NCI-H526 (cell line): ENCODE measurements around the gene ADGRL3.
"Not testable (repeated sequence)": the region's sequence is repeated elsewhere in the genome, so short reads cannot be mapped to it uniquely, and the experiment has no call there.

Experiments used
- DNase-seq, 2 experiments: peaks; one replicate each; lab custom pipeline; 2025; lab: John Stamatoyannopoulos, UW

The ADGRL3 gene

DNA sequence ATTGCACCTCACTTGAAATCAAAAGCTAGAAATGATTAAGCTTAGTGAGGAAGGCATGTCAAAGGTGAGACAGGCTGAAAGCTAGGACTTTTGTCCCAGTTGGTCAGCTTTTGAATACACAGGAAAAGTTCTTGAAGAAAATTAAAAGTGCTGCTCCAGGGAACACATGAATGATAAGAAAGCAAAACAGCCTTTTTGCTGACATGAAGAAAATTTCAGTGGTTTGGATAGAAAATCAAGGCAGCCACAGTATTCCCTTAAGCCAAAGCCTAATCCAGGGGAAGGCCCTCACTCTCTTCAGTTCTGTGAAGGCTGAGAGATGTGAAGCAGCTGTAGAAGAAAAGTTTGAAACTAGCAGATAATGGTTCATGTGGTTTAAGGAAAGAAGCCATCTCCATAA lies 150.8 kb downstream of the ADGRL3 start:
- no peak for DNase-seq

DNA sequence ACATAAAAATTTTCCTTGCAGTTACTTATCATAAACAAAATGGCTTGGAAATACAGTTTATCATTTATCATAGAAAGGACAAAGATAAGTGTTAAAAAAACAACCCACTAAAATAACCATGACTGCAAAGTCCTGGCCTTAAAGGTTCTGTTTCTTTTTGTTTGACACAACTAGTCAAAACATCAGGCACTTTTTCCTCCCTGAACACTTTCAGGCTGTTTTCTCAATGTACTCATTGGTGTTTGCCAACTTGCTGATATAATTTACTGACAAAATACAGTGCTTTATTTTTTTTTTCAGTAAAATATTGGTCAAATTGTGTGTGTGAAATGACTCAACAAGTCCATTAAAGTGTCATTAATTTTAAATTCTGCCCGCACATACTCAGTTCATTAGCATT lies 156.6 kb downstream of the ADGRL3 start:
- no peak for DNase-seq

DNA sequence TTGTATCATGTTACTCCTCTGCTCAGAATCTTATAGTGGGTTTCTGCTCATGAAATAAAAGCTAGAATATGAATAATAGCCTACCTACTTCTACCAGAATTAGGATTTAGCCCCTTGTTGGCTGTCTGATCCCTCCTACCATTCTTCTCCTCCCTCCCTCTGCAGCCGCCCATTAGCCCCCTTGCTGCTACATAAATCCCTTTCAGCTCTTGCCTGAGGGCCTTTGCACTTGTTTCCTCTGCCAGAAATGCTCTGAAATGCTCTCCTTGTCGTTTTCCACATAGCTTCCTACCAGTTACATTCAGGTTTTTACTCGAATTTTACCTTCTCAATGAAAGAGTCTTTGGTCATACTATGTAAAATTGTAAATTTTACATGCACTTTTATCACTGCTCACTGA lies 159.2 kb downstream of the ADGRL3 start:
- DNase-seq: no peak

DNA sequence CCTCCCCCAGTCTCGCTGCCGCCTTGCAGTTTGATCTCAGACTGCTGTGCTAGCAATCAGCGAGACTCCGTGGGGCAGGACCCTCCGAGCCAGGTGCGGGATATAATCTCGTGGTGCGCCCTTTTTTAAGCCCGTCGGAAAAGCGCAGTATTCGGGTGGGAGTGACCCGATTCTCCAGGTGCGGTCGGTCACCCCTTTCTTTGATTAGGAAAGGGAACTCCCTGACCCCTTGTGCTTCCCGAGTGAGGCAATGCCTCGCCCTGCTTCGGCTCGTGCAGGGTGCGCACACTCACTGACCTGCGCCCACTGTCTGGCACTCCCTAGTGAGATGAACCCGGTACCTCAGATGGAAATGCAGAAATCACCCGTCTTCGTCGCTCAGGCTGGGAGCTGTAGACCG lies 172.7 kb downstream of the ADGRL3 start:
- DNase-seq: peak; percentile 16 to 54

DNA sequence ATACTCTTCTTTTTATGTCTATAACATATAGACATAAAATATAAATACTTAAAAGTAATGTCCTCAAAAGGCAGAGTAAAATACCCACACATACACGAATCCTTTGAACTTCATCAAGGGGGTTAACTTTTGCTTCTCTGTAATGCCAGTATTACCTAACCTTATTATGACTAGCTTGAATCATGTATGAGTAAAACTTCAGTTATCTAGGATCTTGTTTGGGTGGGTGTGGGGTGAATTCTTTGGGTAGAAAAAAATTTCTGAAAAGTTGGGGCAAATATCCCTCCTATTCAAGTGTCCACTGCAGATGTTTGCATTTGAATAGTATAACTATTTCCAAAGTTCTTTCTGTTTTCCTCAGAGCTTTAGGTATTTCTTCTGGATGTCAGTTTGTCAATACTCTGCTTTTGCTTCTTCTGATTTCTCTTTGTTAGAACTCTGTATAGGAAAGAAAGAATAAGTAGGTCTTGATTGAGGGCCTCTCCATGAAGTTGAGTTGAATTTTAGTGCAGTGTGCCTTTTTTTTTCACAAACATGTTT lies 173.8 kb downstream of the ADGRL3 start:
- no peak for DNase-seq

DNA sequence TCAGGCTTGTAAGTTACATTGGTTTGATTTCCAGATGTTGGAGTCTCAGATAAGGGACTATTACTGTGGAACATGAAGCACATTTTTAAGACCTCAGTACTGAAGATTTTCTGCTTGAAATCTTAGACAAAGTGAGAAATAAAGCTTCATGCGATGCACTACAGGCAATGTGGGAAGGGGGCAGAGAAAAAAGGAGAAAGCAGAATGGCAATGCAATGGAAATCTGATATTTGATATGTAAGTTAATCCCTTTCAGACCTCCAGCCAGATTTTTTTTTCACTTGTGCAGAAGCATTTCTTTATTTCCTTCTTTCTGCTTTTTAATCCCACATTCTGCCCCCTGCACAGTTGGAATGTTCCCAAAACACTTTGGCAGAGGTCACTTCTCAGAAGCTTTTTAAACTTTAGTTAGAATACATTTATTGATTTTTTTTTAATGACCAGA lies 174.3 kb downstream of the ADGRL3 start:
- no peak for DNase-seq

DNA sequence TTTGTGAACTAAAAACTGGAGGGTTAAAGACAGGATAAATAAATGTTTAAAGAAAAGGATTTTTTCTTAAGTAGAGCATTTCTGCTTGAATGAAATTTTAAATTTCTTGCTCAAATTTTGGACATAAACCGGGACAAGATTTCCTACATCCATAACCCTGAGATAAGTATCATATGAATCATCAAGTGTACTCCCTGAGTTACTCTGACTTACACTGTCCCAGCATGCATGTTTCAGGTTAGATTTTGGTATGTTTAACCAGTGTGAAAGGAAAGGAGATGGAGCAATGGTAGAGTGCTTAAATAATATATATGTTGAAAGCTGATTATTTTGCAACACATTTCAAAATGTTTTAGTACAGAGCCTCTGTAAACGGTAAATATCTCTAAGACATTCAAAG lies 175.2 kb downstream of the ADGRL3 start:
- no peak for DNase-seq

DNA sequence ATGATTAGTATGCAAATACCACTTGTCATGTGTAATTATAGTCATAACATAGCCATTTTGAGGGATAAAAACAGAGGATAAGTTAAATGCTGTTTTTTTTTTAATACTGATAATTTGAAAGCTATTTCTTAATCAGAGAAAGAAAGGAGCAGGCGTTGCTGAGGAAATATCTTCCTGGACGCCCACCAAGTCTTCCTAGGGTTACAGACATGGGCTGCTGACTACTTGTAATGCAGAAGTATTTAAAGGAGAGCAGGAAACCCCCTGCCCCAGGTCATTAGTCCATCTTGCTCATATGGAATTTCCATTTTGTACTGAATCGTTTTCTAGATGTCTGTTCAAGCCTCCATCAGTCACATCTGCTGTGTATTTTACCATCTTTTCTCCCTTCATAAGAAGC lies 176.2 kb downstream of the ADGRL3 start:
- no peak for DNase-seq

DNA sequence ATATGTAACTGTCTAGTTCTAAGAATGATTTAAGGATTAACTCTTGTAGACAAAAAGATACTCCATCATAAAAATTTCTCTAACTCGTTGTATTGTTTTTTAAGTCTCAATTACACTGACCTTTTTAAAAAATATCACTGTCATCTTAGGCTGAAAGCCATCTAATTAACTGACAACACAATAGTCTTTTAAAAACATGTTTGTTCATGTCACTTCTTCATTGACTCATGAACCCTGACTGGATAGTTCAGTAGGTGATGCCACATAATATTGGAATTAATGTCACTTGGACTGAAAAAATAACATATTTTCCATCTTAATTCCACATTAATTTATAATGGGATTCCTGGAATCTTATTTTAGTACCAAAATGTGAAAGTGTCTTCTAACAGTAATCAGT lies 179.3 kb downstream of the ADGRL3 start:
- no peak for DNase-seq

DNA sequence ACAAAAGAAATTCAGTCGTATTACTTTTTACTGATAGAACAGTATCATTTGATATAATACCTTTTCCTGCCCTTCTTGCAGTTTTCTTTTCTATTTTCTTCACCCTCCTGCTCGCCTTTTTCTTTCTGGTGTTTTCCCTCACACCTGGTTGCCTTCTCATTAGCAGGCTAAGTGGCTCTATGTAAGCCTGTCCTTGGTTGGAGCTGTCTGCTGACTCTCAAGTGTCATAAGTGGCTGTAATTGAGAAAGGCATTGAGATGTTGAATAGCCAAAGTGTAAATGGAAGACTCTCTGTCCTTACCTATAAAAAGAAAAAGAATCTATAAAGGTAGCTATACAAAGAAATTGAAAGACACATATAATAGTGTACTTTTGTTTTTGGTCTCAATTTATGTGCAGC lies 180.7 kb downstream of the ADGRL3 start:
- no peak for DNase-seq

DNA sequence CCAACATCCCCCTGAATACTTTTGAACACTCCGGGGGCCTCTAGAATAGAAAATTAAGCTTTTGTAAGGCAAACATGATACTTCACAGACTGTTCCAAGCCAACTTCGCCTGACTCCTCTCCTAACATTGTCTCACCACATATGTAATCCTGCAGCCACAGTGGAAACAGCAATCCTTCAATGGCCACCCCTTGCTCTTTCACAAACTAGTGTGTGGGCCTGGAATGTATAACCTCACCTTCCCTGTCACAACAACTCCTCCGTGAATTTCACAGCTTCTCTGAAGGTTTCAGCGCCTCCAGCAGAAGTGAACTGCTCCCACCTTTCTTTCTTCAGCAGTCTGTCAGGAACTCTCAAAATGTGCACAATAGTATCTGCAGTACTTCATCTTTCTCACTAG lies 185.1 kb downstream of the ADGRL3 start:
- no peak for DNase-seq

DNA sequence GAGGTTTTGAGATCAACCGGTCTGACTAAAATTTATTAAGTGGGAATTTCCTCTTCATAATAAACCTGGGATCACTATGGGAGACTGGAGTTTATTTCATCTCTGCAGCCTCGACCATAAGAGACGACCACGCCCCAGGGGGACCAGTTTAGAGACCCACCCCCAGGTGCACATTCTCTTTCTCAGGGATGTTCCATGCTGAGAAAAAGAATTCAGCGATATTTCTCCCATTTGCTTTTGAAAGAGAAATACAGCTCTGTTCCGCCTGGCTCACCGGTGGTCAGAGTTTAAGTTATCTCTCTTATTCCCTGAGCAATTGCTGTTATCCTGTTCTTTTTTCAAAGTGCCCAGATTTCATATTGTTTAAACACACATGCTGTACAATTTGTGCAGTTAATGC lies 187.2 kb downstream of the ADGRL3 start:
- DNase-seq: not testable (repeated sequence)

DNA sequence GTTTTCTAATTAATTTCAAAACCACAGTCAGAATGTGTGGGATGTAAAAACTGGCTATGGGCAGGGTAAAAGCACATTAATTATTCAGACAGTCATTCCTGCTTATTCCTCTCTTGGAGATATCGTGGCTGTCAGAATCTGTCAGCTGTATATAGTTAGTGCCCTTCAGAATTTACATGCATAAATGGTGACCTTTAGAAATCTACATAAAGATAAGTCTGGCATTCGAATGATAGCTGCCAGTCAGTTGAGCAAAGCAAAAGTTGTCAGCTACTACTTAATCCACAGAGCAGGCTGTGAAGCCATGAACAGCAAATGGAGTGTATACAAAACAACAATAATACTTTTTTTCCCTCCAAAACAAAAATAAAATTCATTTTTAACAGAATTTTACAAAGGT lies 189.5 kb downstream of the ADGRL3 start:
- DNase-seq: peak in 1 of 2 experiments; percentile 11

DNA sequence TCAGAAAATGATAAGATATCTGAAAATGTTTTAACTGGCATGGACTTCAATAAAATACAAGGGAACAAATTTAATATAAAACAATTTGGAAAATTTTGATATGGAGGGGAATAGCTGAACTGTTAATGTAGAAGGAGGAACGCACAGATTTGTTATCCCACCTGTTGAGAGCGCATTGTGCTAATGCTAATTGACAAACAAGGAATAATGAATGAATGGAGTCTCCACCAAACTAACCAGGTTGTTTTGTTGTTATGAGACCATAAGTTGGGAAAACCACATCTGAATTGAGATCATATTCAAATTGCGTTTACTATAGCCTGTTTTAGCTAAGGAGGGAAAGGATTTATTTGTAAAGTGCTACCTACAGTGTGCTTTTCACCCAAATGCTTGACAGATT lies 195.6 kb downstream of the ADGRL3 start:
- no peak for DNase-seq

DNA sequence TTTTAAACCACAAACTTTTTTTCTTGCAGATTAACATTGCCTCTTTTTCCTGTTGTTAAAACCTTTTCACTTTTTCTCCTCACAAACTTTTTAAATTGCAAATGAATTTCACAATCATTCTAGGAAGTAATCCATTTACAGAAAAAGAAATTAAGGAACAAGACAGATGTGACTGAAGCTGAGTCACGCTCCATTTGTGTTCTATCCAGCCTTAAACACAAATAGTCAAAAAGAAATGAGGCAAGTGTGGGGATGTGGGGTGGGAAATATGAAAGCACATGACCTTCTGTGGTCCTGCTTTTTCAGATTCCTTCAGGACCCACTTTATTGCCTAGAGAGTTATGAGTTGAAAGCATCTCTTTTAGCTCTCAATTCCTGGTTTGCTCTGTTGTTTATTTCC lies 197.0 kb downstream of the ADGRL3 start:
- no peak for DNase-seq

DNA sequence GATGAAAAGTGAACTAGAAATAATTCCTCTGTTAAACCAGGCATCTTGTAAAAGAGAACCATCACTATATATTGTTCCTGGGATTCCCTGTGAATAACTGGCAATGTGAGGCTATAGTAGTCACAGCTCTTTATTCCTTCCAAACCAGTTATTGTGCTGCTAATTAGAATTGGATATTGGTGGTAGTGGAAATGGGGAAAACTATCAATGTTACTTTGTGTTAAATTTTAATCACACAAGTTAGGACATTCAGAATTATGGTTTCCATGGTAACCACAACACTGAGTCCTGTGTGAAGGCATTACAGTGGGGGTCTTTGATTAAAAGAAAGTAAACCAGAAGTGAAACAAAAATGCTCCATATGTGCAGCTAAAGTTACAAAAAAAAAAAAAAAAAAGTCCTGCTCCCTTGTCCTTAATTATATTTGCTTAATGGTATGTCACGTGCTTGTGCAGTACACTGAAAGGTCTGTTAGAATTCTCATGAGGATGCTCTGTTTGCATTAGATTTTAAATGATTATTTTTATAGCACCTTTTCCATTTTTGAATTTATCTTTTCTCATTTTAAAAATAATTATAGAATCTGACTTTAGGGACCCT lies 200.4 kb downstream of the ADGRL3 start:
- peak in 1 of 2 experiments; percentile 27 for DNase-seq

DNA sequence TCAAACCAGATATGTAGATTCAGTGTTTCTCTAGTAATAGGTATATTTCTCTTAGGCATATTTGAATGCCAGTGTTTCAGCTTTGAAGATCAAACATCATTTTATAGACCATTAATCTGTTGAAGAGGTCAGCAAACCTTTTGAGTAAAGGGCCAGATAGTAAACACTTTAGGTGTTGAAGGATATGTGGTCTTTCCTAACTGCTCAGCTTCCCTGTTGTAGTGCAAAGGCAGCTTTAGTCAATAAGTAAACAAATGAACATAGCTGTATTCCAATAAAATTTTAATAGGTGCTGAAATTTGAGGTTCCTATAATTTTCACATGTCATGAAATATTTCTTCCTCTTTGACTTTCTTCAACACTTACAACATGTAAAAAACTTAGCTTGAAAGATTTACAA lies 201.6 kb downstream of the ADGRL3 start:
- peak in 1 of 2 experiments; percentile 1 for DNase-seq

DNA sequence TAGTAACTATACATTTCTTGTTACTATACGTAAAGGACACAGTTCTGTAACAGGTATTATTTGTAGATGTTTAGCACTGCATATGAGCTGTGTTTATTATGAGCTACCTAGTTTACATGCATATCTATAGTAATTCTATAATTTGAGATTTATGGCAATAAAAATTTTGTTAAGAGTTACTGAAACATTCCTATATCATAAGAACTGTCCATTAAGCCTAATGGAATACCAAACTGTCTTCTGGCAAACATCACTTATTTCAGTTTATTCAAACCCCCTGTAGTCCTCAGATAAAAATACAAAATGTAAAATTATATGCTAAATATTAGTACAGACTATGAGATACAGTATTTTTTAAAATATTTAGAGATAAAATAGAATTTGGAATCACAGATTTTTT lies 205.2 kb downstream of the ADGRL3 start:
- no peak for DNase-seq

DNA sequence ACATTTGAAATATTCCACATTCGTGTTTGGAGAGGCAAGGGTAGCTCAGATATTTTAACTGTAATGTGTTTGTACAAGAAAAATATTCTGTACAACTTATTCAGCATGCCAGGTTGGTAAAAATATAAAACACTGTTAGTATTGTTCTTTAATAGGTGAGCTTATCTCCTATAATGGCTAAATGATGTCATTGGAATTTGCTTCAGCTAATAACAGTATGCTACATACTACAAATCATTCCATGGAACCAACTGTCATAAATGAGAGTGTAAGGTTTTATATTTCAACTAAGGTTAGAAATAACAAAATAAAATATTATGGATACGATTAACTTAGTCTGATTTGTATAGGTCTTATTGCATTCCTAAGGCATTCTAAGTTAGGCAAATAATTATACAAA lies 206.6 kb downstream of the ADGRL3 start:
- DNase-seq: peak; percentile 46 to 63

DNA sequence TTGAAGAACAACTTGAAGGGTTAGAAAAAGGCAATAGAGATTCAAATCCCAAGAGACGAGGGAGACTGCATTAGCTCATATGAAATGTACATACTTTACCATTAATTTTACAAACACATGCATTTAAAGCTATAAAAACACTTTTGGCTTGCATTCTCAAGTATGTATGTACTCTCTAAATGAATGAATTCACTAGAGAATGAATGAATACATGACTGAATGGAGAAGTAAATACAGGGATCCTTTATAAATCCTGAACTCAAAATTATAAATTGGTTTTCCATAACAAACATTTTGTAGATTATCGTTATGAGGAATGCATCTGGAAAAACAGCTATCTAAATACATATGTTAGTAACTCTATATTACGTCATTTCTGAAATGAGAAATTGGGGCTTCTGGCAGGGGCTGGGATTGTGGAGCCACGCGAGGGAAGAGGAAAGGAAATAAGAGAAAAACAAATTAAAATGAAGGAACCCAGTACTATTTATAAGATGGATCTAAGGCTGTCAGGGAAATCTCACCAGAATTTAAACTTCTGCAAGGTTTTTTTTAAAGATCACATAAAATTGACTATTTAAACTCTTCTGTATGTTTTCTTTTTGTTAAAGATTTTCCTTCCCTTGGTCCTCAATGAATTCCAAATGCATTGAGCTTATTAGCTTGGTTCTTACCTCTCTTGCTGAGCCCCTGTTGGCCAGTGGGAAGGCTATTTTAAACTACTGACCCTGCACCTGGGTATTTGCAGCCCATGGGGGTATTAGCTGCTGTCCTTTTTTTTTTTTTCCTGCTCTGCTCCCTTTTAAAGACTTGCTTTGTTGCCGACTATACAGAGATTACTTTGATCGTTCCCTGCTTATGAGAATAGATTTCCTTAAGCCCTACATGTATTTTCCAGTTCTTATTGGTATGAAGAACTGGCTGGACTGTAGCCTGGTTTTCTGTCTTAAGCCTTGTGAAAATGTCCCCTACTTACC lies 207.8 kb downstream of the ADGRL3 start:
- DNase-seq: no peak

DNA sequence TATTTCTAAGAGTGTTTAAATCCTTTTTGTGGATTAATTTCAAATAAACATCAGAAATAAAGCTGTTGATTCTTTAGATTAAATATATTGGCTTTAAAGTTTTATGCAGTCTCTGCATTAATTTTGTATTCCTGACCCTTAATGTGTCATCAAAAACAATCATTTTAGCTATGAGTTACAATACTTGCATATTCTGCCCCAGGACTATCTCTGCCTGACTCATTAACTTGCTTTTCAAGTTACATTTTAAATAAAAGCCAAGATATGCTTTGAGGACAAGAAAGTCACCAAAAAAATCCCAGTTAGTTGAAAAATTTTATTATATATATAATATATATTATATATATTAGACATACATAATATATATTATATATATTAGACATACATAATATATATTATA lies 208.7 kb downstream of the ADGRL3 start:
- no peak for DNase-seq

DNA sequence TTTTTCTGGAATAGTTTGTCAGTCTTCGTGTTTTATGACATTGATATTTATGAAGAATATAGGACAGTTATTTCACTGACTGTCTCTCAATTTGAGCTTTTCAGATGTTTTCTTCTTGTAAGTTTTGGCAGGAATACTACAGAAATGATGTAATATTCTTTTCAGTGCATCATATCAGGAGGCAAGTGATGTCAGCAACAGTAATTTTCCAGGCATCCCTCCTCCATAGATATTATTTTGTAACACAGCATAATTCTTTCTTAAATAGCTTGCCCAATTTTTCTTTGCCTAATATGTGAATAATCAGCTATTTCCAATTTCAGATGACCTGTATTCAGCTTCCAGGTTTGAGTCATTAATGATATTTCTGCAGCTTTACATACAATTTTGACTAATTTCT lies 211.1 kb downstream of the ADGRL3 start:
- DNase-seq: no peak

DNA sequence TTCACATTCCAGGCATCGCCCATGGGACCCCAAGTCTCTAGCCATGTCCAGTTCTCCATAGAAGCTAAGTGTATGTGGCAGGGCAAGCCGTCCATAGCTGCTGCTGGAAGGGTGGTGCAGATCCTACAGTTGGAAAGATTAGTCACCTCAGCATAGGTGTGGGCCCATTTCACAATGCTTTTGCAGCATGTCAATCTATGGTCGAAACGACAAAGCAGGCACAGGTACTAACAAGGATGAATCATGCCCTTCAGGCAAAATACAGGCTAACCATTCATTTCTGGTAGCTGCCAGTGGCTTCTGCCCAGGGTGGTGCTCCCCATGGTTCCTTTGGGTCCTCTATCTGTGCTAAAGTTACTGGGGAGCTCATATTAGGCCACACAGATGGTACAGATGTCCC lies 225.2 kb downstream of the ADGRL3 start:
- DNase-seq: no peak
